Lower lobe of right lung (tissue), 2 donors: ENCODE measurements around the gene BMPR1B. TPM values are rescaled to one million over a fixed set of nuclear protein-coding genes. Genes with fewer than 3 reads are reported as not detected.
"Not testable (repeated sequence)": the region's sequence is repeated elsewhere in the genome, so short reads cannot be mapped to it uniquely, and the experiment has no call there.

Source experiments
- ATAC-seq, 2 donors: fragments of 200-7000 bp; cut with Tn5 transposase; one replicate each; pipeline ENCODE4 v1.9.1; 2020 to 2022; ENCODE audit warnings: mild to moderate bottlenecking in 2 of 2, moderate library complexity in 2 of 2
- DNase-seq: peaks from one replicate; pipeline ENCODE4 v3.0.0-alpha.2; 2020
- H3K27ac ChIP-seq: fragments of 200-600 bp; one replicate; pipeline ENCODE4 v1.8.0; 2022
- H3K27me3 ChIP-seq: fragments of 200-600 bp; one replicate; pipeline ENCODE4 v1.8.0; 2022; ENCODE audit warnings: low read depth
- H3K36me3 ChIP-seq: fragments of 200-600 bp; one replicate; pipeline ENCODE4 v1.8.0; 2022; ENCODE audit warnings: mild to moderate bottlenecking
- H3K4me1 ChIP-seq: fragments of 200-600 bp; one replicate; pipeline ENCODE4 v1.8.0; 2022
- H3K4me3 ChIP-seq: fragments of 200-600 bp; one replicate; pipeline ENCODE4 v1.8.0; 2022; ENCODE audit warnings: mild to moderate bottlenecking
- H3K9me3 ChIP-seq: fragments of 200-600 bp; one replicate; pipeline ENCODE4 v1.8.0; 2022
- CTCF ChIP-seq: fragments of 200-600 bp; IDR thresholded peaks from one replicate; pipeline ENCODE4 v1.8.0; 2022; ENCODE audit warnings: antibody characterized with exemption, mild to moderate bottlenecking
- intact Hi-C: fragments of 100-400 bp; cut with DNase I; formaldehyde crosslinking; loops from one replicate; pipeline ENCODE4 v1.11.0; 2022
- total RNA-seq: library from RNA; stranded (reverse); fragmentation: NEBNext Ultra II Directional; extraction: Animal tissue kit (Norgen Biotek cat#: 25700); gene quantifications from one replicate; pipeline ENCODE4 v1.2.1, GENCODE V29; 2021
- donor health status: DM: no; HTN: yes; CAD: no; lungs with severe emphysema.

The BMPR1B gene
- total RNA-seq, 1 donor from 2014 or later: 6.0 TPM

- Histone ChIP-seq H3K27ac (no peak overlapping the region), H3K9me3 (no peaks in the 10 kb centered on the region), H3K27me3 (no peaks in the 10 kb centered on the region), H3K4me3 (no peak overlapping the region), H3K4me1 (no peaks in the 10 kb centered on the region), H3K36me3 (no peaks in the 10 kb centered on the region)
- DNase-seq (no peak), ATAC-seq (no peak)
- intact Hi-C loops: no loop called here
- TF ChIP-seq CTCF: no peak
Measured at GRCh38 chr4:94833394-94833793, 75.6 kb downstream of the BMPR1B start.

- ATAC-seq (no peak), DNase-seq (no peak)
- no peak overlapping the region for H3K4me3 ChIP-seq
- no peak for TF ChIP-seq CTCF
- no peaks in the 10 kb centered on the region for H3K4me1 ChIP-seq
- intact Hi-C loops: no loop called here
- no peaks in the 10 kb centered on the region for H3K9me3 ChIP-seq
- no peaks in the 10 kb centered on the region for H3K36me3 ChIP-seq
- H3K27ac ChIP-seq: no peak overlapping the region
- H3K27me3 ChIP-seq: no peaks in the 10 kb centered on the region
Measured at GRCh38 chr4:94834501-94834900, 76.7 kb downstream of the BMPR1B start.

- H3K36me3 ChIP-seq, H3K4me1 ChIP-seq, H3K27me3 ChIP-seq, intact Hi-C loops, H3K4me3 ChIP-seq, DNase-seq, H3K9me3 ChIP-seq, ATAC-seq, H3K27ac ChIP-seq: not testable (repeated sequence)
Measured at GRCh38 chr4:94841166-94841863, 83.6 kb downstream of the BMPR1B start.

GRCh38 chr4:94841864-94842221, 84.1 kb downstream of the BMPR1B start:
- Histone ChIP-seq H3K4me1 (no peaks in the 10 kb centered on the region), H3K27ac (no peak overlapping the region), H3K4me3 (no peak overlapping the region), H3K9me3 (no peaks in the 10 kb centered on the region), H3K36me3 (no peaks in the 10 kb centered on the region), H3K27me3 (no peaks in the 10 kb centered on the region)
- DNase-seq (no peak), ATAC-seq (no peak)
- intact Hi-C loops: no loop called here
- no peak for TF ChIP-seq CTCF

GRCh38 chr4:94843216-94843615, 85.5 kb downstream of the BMPR1B start:
- no peaks in the 10 kb centered on the region for H3K9me3 ChIP-seq
- intact Hi-C loops: no loop called here
- no peaks in the 10 kb centered on the region for H3K36me3 ChIP-seq
- no peak overlapping the region for H3K4me3 ChIP-seq
- no peaks in the 10 kb centered on the region for H3K27me3 ChIP-seq
- ATAC-seq (no peak), DNase-seq (no peak)
- no peaks in the 10 kb centered on the region for H3K4me1 ChIP-seq
- no peak overlapping the region for H3K27ac ChIP-seq
- TF ChIP-seq CTCF: no peak

GRCh38 chr4:94848326-94848725, 90.6 kb downstream of the BMPR1B start:
- H3K36me3 ChIP-seq: no peaks in the 10 kb centered on the region
- no peaks in the 10 kb centered on the region for H3K4me1 ChIP-seq
- ATAC-seq (no peak), DNase-seq (no peak)
- no peak for TF ChIP-seq CTCF
- H3K27ac ChIP-seq: no peak overlapping the region
- H3K27me3 ChIP-seq: no peaks in the 10 kb centered on the region
- intact Hi-C loops: no loop called here
- no peaks in the 10 kb centered on the region for H3K9me3 ChIP-seq
- no peak overlapping the region for H3K4me3 ChIP-seq
